BE2C (cell line): ENCODE results near the gene NUSAP1. TPM values are rescaled to one million over a fixed set of nuclear protein-coding genes. Genes with fewer than 3 reads are reported as not detected.
"Not testable (repeated sequence)": the region's sequence is repeated elsewhere in the genome, so short reads cannot be mapped to it uniquely, and the experiment has no call there.

ENCODE experiments used
- DNase-seq: peaks from one replicate; pipeline ENCODE4 v3.0.0-alpha.2; 2020
- H3K27me3 ChIP-seq: fragments of 250-450 bp; sonication (Bioruptor Pico); 2 replicates; pipeline ENCODE4 v1.5.1; 2020; ENCODE audit warnings: mild to moderate bottlenecking
- H3K36me3 ChIP-seq: fragments of 250-450 bp; sonication (Bioruptor Pico); 2 replicates; pipeline ENCODE4 v1.5.1; 2020; ENCODE audit warnings: mild to moderate bottlenecking
- H3K4me1 ChIP-seq: fragments of 250-450 bp; sonication (Bioruptor Pico); 2 replicates; pipeline ENCODE4 v1.5.1; 2020
- H3K4me3 ChIP-seq: 2 replicates; pipeline ENCODE4 v1.5.1; 2011; ENCODE audit warnings: low read depth, low read length
- H3K9me3 ChIP-seq: fragments of 250-450 bp; sonication (Bioruptor Pico); 2 replicates; pipeline ENCODE4 v1.5.1; 2020
- CTCF ChIP-seq: IDR thresholded peaks from 2 replicates; pipeline ENCODE4 v1.5.1; 2012; ENCODE audit warnings: mild to moderate bottlenecking, low read depth, low read length
- polyA plus RNA-seq: library from polyadenylated mRNA; unstranded; fragments of >200 nt; gene quantifications from one replicate; pipeline ENCODE4 v1.2.1, GENCODE V29; 2012; ENCODE audit warnings: low read depth, missing spikeins; ENCODE audit not compliant: insufficient read length, insufficient read depth

NUSAP1 gene
- polyA plus RNA-seq: 20.1 TPM

GRCh38 chr15:41332194-41333025 lies at the start of gene NUSAP1, which contains the start of gene OIP5:
Gene NUSAP1 (plus strand): TSS chr15:41332881. CDS start chr15:41332958, 77 bp downstream.
Gene OIP5 (minus strand): TSS chr15:41332591. CDS start chr15:41332561, 30 bp downstream.
- Histone ChIP-seq H3K36me3 (peaks cover 3% of the 10 kb centered on the region; the same call in 1 of the 2 replicates), H3K4me3 (peak within 1 kb of the TSS; percentile 88), H3K27me3 (no peaks in the 10 kb centered on the region)

GRCh38 chr15:41282980-41283652 lies 49.6 kb upstream of the NUSAP1 start:
- DNase-seq, H3K27me3 ChIP-seq, H3K9me3 ChIP-seq, H3K4me1 ChIP-seq: not testable (repeated sequence)
- Histone ChIP-seq H3K36me3 (peaks cover 32% of the 10 kb centered on the region), H3K4me3 (0 out of 2 replicates have a peak overlapping the region, but pooled peaks have one; percentile 4)

More at GRCh38 chr15:41332194-41333025, at the start of gene NUSAP1, which contains the start of gene OIP5:
- peak; percentile 99 for DNase-seq
- TF ChIP-seq CTCF: no peak
- H3K9me3 ChIP-seq: no peaks in the 10 kb centered on the region
- H3K4me1 ChIP-seq: no peaks in the 10 kb centered on the region

GRCh38 chr15:41283653-41284426 lies 48.8 kb upstream of the NUSAP1 start:
- no peaks in the 10 kb centered on the region for H3K27me3 ChIP-seq
- DNase-seq: peak; percentile 99
- peaks cover 39% of the 10 kb centered on the region for H3K36me3 ChIP-seq
- no peaks in the 10 kb centered on the region for H3K4me1 ChIP-seq
- no peaks in the 10 kb centered on the region for H3K9me3 ChIP-seq
- TF ChIP-seq CTCF: no peak
- peak overlapping the region; percentile 93 for H3K4me3 ChIP-seq

- no peak for TF ChIP-seq CTCF
- H3K4me1 ChIP-seq: no peaks in the 10 kb centered on the region
- peak overlapping the region; percentile 93 for H3K4me3 ChIP-seq
- H3K9me3 ChIP-seq: no peaks in the 10 kb centered on the region
- no peaks in the 10 kb centered on the region for H3K27me3 ChIP-seq
- peak; percentile 26 for DNase-seq
- peaks cover 44% of the 10 kb centered on the region for H3K36me3 ChIP-seq
Measured at GRCh38 chr15:41284427-41285177, 48.1 kb upstream of the NUSAP1 start.

- DNase-seq: no peak
- H3K4me1 ChIP-seq: no peaks in the 10 kb centered on the region
- H3K4me3 ChIP-seq: peak overlapping the region; percentile 93
- no peaks in the 10 kb centered on the region for H3K27me3 ChIP-seq
- no peak for TF ChIP-seq CTCF
- H3K9me3 ChIP-seq: no peaks in the 10 kb centered on the region
- H3K36me3 ChIP-seq: peaks cover 49% of the 10 kb centered on the region
Measured at GRCh38 chr15:41285285-41285684, 47.4 kb upstream of the NUSAP1 start.
